ENCODE results near the gene IBTK.
"Not testable (repeated sequence)": the region's sequence is repeated elsewhere in the genome, so short reads cannot be mapped to it uniquely, and the experiment has no call there.

IBTK gene

GRCh38 chr6:82129797-82130196 lies 117.7 kb downstream of the IBTK start:
- no peak overlapping the region for H3K4me3 ChIP-seq (ENCODE audit: low read depth, low read length)
- TF ChIP-seq CTCF (IDR thresholded peaks at IDR 0.05; ENCODE audit: low read depth, low read length) = no peak
- in situ Hi-C loops (cut with HindIII; ENCODE audit: low sequenced_read_pairs) = no loop called here
- DNase-seq (ENCODE audit: low read depth, low spot score) = no peak

- DNase-seq (ENCODE audit: low read depth, low spot score); H3K4me3 ChIP-seq (ENCODE audit: low read depth, low read length); in situ Hi-C loops (cut with HindIII; ENCODE audit: low sequenced_read_pairs): not testable (repeated sequence)
Observed at GRCh38 chr6:82128973-82129372, 118.6 kb downstream of the IBTK start.

GRCh38 chr6:82123632-82124031 lies 123.9 kb downstream of the IBTK start:
- in situ Hi-C loops (cut with HindIII; ENCODE audit: low sequenced_read_pairs) = no loop called here
- no peak overlapping the region for H3K4me3 ChIP-seq (ENCODE audit: low read depth, low read length)
- no peak for DNase-seq (ENCODE audit: low read depth, low spot score)
- no peak for TF ChIP-seq CTCF (IDR thresholded peaks at IDR 0.05; ENCODE audit: low read depth, low read length)
